Retinal pigment epithelial cell (primary cell): ENCODE measurements around the gene IGHMBP2.
"Not testable (repeated sequence)": the region's sequence is repeated elsewhere in the genome, so short reads cannot be mapped to it uniquely, and the experiment has no call there.

Source experiments
- DNase-seq: peaks from one replicate; pipeline ENCODE4 v3.0.0-alpha.2; 2010; ENCODE audit warnings: low read depth
- H3K4me3 ChIP-seq: 2 replicates; pipeline ENCODE4 v1.5.1; 2011; ENCODE audit warnings: mild to moderate bottlenecking, low read length, control low read depth, moderate library complexity
- TF ChIP-seq, protein P1 (sequence below): conservative IDR thresholded peaks from 2 replicates; pipeline ENCODE4 v1.5.1; 2011; ENCODE audit warnings: low read depth, low read length, control low read depth, inconsistent platforms

IGHMBP2 gene

GRCh38 chr11:68973219-68973618 lies 69.5 kb downstream of the IGHMBP2 start:
- DNase-seq, result no peak
- H3K4me3 ChIP-seq, result no peak overlapping the region
- TF ChIP-seq, protein P1, sequence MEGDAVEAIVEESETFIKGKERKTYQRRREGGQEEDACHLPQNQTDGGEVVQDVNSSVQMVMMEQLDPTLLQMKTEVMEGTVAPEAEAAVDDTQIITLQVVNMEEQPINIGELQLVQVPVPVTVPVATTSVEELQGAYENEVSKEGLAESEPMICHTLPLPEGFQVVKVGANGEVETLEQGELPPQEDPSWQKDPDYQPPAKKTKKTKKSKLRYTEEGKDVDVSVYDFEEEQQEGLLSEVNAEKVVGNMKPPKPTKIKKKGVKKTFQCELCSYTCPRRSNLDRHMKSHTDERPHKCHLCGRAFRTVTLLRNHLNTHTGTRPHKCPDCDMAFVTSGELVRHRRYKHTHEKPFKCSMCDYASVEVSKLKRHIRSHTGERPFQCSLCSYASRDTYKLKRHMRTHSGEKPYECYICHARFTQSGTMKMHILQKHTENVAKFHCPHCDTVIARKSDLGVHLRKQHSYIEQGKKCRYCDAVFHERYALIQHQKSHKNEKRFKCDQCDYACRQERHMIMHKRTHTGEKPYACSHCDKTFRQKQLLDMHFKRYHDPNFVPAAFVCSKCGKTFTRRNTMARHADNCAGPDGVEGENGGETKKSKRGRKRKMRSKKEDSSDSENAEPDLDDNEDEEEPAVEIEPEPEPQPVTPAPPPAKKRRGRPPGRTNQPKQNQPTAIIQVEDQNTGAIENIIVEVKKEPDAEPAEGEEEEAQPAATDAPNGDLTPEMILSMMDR, result no peak

- not testable (repeated sequence) for H3K4me3 ChIP-seq, DNase-seq
Observed at GRCh38 chr11:68973706-68974105, 70.0 kb downstream of the IGHMBP2 start.

DNA sequence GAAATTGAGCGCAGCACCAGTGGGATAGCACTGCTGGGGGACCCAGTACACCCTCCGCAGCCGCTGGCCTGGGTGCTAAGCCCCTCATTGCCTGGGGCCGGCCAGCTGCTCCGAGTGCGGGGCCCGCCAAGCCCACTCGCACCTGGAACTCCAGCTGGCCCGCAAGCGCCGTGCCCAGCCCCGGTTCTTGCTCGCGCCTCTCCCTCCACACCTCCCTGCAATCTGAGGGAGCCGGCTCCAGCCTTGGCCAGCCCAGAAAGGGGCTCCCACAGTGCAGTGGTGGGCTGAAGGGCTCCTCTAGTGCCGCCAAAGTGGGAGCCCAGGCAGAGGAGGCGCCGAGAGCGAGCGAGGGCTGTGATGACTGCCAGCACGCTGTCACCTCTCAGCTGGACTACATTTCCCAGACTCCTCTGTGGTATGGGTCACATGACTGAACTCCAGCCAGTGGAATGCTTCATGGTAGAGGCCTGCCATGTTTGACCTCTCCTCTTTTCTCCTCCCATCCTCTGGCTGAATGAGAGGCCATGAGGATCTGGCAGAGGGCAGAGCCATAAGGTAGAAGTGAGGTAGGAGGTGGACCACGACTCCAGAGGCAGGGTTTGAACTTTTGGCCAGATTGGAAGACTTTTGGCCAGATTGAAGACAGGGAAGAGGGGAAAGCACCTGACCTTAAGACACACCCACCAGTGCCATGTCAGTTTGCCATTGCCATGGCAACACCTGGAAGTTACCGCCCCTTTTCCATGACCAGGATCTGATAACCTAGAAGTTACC lies 70.9 kb downstream of the IGHMBP2 start:
- DNase-seq, result no peak
- H3K4me3 ChIP-seq, result no peak overlapping the region

GRCh38 chr11:68976095-68976494 lies 72.4 kb downstream of the IGHMBP2 start:
- TF ChIP-seq, protein P1, result no peak
- no peak for DNase-seq
- no peak overlapping the region for H3K4me3 ChIP-seq

More for the DNA sequence above, 70.9 kb downstream of the IGHMBP2 start:
- TF ChIP-seq, protein P1, result no peak

- no peak overlapping the region for H3K4me3 ChIP-seq
- TF ChIP-seq, protein P1, result no peak
- DNase-seq, result no peak
Observed at GRCh38 chr11:68976563-68976962, 72.9 kb downstream of the IGHMBP2 start.

GRCh38 chr11:68977781-68978625 lies 74.3 kb downstream of the IGHMBP2 start:
- DNase-seq, result no peak
- TF ChIP-seq, protein P1, result no peak
- no peak overlapping the region for H3K4me3 ChIP-seq

GRCh38 chr11:68978626-68978930 lies 74.9 kb downstream of the IGHMBP2 start:
- TF ChIP-seq, protein P1, result no peak
- H3K4me3 ChIP-seq, result no peak overlapping the region
- no peak for DNase-seq
